Measurements from ENCODE around the gene GOT2.
"Not testable (repeated sequence)": the region's sequence is repeated elsewhere in the genome, so short reads cannot be mapped to it uniquely, and the experiment has no call there.

GOT2 gene

GRCh38 chr16:58733671-58734458, at the start of gene GOT2:
Gene GOT2, minus strand, starts transcription at chr16:58734316. Its CDS starts 88 bp downstream, at chr16:58734228.
- peaks cover 37% of the 10 kb centered on the region for H3K79me2 ChIP-seq
- H3K9me3 ChIP-seq (ENCODE audit: control insufficient read depth, low read length) = no peaks in the 10 kb centered on the region
- no peaks in the 10 kb centered on the region for H3K27me3 ChIP-seq (ENCODE audit: control insufficient read depth, insufficient read depth, low read length)
- no peaks in the 10 kb centered on the region for H3K36me3 ChIP-seq (ENCODE audit: control insufficient read depth, insufficient read depth, low read length)
- peak within 1 kb of the TSS; percentile 67 for H3K4me2 ChIP-seq (ENCODE audit: low read length)
- TF ChIP-seq CTCF (IDR thresholded peaks at IDR 0.05) = peak; percentile 91
- H3K27ac ChIP-seq = peak within 1 kb of the TSS; percentile 67
- peak within 1 kb of the TSS; percentile 65 for H3K4me3 ChIP-seq (ENCODE audit: low read depth, low read length)
- peaks cover 8% of the 10 kb centered on the region for H3K4me1 ChIP-seq
- H3K9ac ChIP-seq = peak within 1 kb of the TSS; percentile 57
- peak within 1 kb of the TSS; percentile 84 for H2AFZ ChIP-seq

GRCh38 chr16:58779291-58779690, 45.2 kb upstream of the GOT2 start:
- not testable (repeated sequence) for H3K9ac ChIP-seq; H3K27ac ChIP-seq; H3K36me3 ChIP-seq (ENCODE audit: control insufficient read depth, insufficient read depth, low read length); H3K4me2 ChIP-seq (ENCODE audit: low read length); H2AFZ ChIP-seq; H3K79me2 ChIP-seq; H3K27me3 ChIP-seq (ENCODE audit: control insufficient read depth, insufficient read depth, low read length); H3K9me3 ChIP-seq (ENCODE audit: control insufficient read depth, low read length); H3K4me3 ChIP-seq (ENCODE audit: low read depth, low read length); H3K4me1 ChIP-seq

GRCh38 chr16:58773870-58774269, 39.8 kb upstream of the GOT2 start:
- TF ChIP-seq CTCF (IDR thresholded peaks at IDR 0.05) = no peak
- H3K9me3 ChIP-seq (ENCODE audit: control insufficient read depth, low read length) = no peaks in the 10 kb centered on the region
- H3K9ac ChIP-seq = no peak overlapping the region
- no peaks in the 10 kb centered on the region for H3K79me2 ChIP-seq
- no peak overlapping the region for H3K4me2 ChIP-seq (ENCODE audit: low read length)
- no peak overlapping the region for H3K27ac ChIP-seq
- no peaks in the 10 kb centered on the region for H3K27me3 ChIP-seq (ENCODE audit: control insufficient read depth, insufficient read depth, low read length)
- H2AFZ ChIP-seq = no peak overlapping the region
- H3K36me3 ChIP-seq (ENCODE audit: control insufficient read depth, insufficient read depth, low read length) = no peaks in the 10 kb centered on the region
- no peak overlapping the region for H3K4me3 ChIP-seq (ENCODE audit: low read depth, low read length)
- H3K4me1 ChIP-seq = no peaks in the 10 kb centered on the region

- Histone ChIP-seq H3K4me3 (ENCODE audit: low read depth, low read length) (no peak overlapping the region), H3K9ac (no peak overlapping the region), H3K79me2 (no peaks in the 10 kb centered on the region), H3K9me3 (ENCODE audit: control insufficient read depth, low read length) (no peaks in the 10 kb centered on the region), H3K4me2 (ENCODE audit: low read length) (no peak overlapping the region), H3K4me1 (no peaks in the 10 kb centered on the region), H3K36me3 (ENCODE audit: control insufficient read depth, insufficient read depth, low read length) (no peaks in the 10 kb centered on the region), H3K27me3 (ENCODE audit: control insufficient read depth, insufficient read depth, low read length) (no peaks in the 10 kb centered on the region), H2AFZ (no peak overlapping the region), H3K27ac (no peak overlapping the region)
- no peak for TF ChIP-seq CTCF (IDR thresholded peaks at IDR 0.05)
These were observed 34.0 kb upstream of the GOT2 start for GRCh38 chr16:58768145-58768544.

- Histone ChIP-seq H3K4me1 (no peaks in the 10 kb centered on the region), H3K27ac (no peak overlapping the region)
These were observed 33.5 kb upstream of the GOT2 start for GRCh38 chr16:58767581-58767980.

More at GRCh38 chr16:58767581-58767980, 33.5 kb upstream of the GOT2 start:
- Histone ChIP-seq H3K9ac (no peak overlapping the region), H3K36me3 (ENCODE audit: control insufficient read depth, insufficient read depth, low read length) (no peaks in the 10 kb centered on the region), H3K4me2 (ENCODE audit: low read length) (no peak overlapping the region), H3K79me2 (no peaks in the 10 kb centered on the region), H2AFZ (no peak overlapping the region), H3K4me3 (ENCODE audit: low read depth, low read length) (no peak overlapping the region), H3K9me3 (ENCODE audit: control insufficient read depth, low read length) (no peaks in the 10 kb centered on the region), H3K27me3 (ENCODE audit: control insufficient read depth, insufficient read depth, low read length) (no peaks in the 10 kb centered on the region)
- TF ChIP-seq CTCF (IDR thresholded peaks at IDR 0.05) = no peak
